Right lung (tissue), 5 donors: ENCODE results near the gene IL17RC. TPM values are rescaled to one million over a fixed set of nuclear protein-coding genes. Genes with fewer than 3 reads are reported as not detected.
A peak's percentile ranks its signal among the peaks of the same experiment; 100 is the strongest.
"Not testable (repeated sequence)": the region's sequence is repeated elsewhere in the genome, so short reads cannot be mapped to it uniquely, and the experiment has no call there.

ENCODE experiments used
- DNase-seq, 2 donors: peaks; one replicate each; pipeline ENCODE4 v3.0.0-alpha.2; 2013
- polyA plus RNA-seq, 5 donors: library from polyadenylated mRNA; unstranded; fragments of 120-200 nt; gene quantifications; one replicate each; pipeline versions ENCODE4 v1.2.1 to v1.2.3, GENCODE V29; 2013; ENCODE audit warnings: inconsistent platforms in 1 of 5, low replicate concordance in 1 of 5; ENCODE audit not compliant: insufficient read length in 5 of 5, insufficient read depth in 1 of 5

The IL17RC gene
- polyA plus RNA-seq, 5 donors = 39.8 to 56.1 (median 42.6) TPM

DNA sequence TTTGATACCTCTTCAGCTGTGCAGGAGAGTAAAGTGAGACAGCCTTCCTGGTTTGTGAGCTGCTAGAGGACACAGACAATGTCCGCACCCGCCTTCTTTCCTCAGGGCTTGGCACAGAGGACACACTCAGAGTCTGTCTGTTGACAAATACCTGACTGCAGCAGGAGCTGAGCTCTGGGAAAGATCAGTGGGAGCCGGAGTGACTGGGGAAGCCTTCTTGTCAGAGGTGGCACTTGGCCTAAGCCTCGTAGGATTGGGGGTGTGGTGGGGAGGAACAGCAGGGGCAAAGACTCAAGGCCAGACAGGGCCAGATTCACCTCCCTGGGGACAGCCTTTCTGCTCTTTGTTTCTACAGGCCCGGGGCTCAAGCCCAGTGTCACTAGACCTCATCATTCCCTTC is 3.3 kb upstream of the IL17RC start:
- DNase-seq = no peak

- no peak for DNase-seq
These were observed 2.9 kb upstream of the IL17RC start for GRCh38 chr3:9914011-9914410.

DNA sequence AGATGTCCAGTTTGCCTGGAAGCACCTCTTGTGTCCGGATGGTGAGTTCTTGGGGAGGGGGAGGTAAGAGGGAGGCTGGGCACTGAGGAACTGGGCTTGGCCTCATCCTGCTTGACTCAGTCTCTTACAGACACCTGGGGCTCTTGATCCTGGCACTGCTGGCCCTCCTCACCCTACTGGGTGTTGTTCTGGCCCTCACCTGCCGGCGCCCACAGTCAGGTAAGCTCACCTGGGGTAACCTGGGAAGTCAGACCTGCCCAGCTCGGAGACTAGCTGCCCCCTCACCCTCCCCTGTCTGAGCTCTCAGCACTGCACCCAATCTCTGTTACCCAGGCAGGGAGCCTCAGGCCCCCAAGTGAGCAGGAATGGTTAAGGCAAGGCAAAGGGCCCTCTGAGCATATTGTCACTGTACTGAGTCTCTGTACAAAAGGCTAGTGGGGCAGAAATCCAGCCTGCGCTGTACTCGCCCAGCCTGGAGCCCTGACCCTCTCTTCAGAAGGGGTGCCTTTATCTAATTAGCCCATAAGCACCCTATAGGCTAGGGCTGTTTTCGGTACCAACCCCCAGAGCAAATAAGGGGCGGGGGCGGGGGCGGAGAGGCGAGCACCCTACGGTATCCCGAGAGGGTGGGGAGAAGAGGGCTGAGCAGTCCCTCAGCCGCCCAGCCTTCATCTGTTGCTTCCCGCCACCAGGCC is 2.2 kb upstream of the IL17RC start:
- no peak for DNase-seq

DNA sequence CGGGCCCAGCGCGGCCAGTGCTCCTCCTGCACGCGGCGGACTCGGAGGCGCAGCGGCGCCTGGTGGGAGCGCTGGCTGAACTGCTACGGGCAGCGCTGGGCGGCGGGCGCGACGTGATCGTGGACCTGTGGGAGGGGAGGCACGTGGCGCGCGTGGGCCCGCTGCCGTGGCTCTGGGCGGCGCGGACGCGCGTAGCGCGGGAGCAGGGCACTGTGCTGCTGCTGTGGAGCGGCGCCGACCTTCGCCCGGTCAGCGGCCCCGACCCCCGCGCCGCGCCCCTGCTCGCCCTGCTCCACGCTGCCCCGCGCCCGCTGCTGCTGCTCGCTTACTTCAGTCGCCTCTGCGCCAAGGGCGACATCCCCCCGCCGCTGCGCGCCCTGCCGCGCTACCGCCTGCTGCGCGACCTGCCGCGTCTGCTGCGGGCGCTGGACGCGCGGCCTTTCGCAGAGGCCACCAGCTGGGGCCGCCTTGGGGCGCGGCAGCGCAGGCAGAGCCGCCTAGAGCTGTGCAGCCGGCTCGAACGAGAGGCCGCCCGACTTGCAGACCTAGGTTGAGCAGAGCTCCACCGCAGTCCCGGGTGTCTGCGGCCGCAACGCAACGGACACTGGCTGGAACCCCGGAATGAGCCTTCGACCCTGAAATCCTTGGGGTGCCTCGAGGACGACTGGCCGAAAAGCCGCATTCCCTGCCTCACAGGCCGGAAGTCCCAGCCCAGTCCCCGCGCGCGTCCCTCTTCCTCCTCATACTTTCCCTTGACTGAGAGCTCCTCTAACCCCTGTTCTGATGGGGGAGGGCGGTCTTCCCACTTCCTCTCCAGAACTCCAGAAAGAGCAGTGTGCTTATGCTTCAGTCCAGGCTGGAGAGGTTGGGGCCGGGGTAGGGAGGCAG is 1.4 kb upstream of the IL17RC start:
- peak in 1 of 2 donors; percentile 66 for DNase-seq

DNA sequence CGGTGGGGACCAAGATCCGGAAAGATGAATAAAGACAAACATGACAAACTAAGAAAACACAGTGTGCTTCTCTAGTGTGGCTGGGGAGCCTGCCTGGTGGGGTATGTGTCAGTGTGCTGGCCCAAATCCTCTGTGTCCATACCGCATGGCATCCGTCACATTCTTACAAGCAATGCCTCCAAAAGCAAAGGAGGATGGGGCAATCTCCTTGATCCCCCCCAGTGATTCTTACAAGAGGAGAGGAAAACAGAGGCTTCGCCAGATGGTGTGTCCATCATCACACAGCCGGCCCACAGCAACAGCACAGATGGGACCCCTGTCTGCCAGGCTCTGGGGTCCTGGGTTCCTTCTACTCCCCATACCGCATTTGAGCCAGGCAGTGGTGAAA is 558 bp upstream of the IL17RC start:
- no peak for DNase-seq

DNA sequence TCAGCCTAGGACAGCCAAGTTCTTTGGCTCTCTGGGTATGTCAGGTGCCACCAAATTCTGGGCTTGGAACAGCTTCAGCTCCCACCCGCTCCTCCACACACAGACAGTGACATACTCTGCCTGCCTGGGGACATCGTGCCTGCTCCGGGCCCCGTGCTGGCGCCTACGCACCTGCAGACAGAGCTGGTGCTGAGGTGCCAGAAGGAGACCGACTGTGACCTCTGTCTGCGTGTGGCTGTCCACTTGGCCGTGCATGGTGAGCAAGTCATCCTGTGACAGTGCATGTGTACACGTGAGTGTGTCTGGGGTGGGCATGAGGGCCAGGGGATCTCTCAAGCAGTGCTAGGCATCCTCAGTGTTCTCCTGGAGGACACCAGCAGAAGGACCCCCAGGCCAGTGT is 922 bp downstream of the IL17RC start:
- no peak for DNase-seq

GRCh38 chr3:9918261-9919038 is 1.6 kb downstream of the IL17RC start:
- no peak for DNase-seq

GRCh38 chr3:9928158-9928557 is 11.3 kb downstream of the IL17RC start:
- DNase-seq = no peak

GRCh38 chr3:9930804-9931418 is 14.0 kb downstream of the IL17RC start:
- DNase-seq = no peak

DNA sequence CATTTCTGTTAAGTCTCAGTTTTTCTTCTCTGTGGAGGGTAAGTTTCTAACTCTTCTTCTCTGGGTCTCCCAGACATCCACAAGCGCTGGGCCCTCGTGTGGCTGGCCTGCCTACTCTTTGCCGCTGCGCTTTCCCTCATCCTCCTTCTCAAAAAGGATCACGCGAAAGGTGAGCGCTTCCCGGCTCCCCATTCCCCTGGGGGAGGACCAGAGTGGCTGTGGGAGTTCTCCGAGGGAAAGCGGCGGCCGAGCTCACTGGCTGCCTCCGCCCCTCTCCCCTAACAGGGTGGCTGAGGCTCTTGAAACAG is 15.6 kb downstream of the IL17RC start:
- DNase-seq = no peak

- peak; percentile 75 to 77 for DNase-seq
These were observed 16.1 kb downstream of the IL17RC start for GRCh38 chr3:9932843-9933560.

DNA sequence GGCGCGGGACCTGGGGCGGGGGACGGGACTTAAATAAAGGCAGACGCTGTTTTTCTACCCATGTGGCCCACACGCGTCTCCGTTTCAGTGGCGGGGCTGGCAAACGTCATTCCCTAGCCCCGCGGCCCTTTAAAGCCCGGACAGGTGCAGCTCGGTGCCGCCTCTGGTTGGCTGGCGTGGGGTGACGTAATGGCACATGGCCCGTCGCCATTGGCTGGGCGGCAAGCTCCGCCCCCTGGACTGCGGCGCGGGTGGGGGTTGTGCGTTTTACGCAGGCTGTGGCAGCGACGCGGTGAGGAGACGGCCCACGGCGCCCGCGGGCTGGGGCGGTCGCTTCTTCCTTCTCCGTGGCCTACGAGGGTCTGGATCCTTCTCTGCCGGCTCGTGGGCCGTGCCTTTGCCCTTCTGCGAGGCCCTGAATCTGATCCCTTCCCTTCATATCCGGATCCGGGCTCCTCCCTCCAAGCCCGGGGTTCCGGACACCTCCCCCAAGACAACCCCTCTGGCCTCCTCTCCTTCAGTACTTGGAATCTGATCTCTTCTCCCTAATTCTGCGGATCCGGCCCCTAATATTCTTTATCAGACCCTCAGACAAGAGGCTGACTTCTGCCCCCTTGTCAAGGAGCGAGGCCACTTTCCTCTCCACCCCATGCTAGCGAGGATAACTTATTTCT is 16.8 kb downstream of the IL17RC start, which contains the start of gene CRELD1:
Gene CRELD1, plus strand, starts transcription at position 274 of the 674 bp plus-strand sequence. CDS start 605 bp downstream, outside the sequence.
- DNase-seq = peak; percentile 91 to 95

GRCh38 chr3:9934235-9934621 is 17.3 kb downstream of the IL17RC start:
- DNase-seq = no peak

DNA sequence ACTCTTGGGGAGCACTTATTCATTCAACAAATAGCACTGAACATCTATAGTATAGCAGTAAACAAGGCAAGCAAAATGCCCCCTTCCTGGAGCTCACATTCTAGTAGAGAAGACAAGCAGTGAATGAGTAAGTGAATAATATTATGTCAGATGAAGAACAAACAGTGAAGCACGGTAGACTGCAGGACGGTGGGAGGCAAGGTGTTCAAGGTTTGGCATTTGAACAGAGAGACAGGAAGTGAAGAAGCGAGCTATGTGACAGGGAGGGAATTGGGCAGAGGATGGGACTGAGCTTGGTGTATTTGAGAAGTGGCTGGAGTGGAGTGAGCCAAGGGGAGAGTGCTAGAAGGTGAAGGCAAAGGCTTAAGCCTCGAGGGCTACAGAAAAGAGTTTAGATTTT is 18.1 kb downstream of the IL17RC start:
- no peak for DNase-seq

GRCh38 chr3:9935966-9936510 is 19.1 kb downstream of the IL17RC start:
- no peak for DNase-seq

DNA sequence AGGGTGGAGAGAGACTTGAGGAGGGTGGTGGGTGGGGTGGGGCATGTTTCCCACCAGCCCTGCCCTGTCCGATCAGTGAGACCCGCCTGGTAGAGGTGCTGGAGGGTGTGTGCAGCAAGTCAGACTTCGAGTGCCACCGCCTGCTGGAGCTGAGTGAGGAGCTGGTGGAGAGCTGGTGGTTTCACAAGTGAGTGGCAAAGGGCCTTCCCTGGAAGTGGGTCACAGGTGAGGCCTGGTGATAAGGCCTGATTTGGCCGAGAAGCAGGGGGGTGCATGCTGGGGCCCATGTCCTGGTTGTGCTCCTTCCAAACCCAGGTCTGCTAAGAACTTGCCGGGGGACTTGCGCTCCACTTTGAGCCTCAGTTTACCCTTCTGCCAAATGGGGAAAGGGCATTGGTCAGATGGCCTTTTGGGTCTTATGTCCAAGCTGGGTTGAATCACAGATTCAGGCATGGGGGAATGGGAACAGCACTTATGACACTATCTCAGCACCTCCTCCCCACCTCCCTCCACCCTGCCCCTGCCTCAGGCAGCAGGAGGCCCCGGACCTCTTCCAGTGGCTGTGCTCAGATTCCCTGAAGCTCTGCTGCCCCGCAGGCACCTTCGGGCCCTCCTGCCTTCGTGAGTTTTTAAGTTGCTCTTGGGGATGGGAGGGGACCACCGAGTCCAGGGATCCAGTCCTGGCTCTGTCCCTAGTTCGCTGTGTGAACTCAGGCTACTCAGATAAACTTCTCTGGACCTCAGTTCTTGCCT is 20.8 kb downstream of the IL17RC start:
- DNase-seq = no peak

- DNase-seq = no peak
These were observed 22.1 kb downstream of the IL17RC start for GRCh38 chr3:9938966-9939365.

GRCh38 chr3:9939906-9940305 is 23.0 kb downstream of the IL17RC start:
- not testable (repeated sequence) for DNase-seq

DNA sequence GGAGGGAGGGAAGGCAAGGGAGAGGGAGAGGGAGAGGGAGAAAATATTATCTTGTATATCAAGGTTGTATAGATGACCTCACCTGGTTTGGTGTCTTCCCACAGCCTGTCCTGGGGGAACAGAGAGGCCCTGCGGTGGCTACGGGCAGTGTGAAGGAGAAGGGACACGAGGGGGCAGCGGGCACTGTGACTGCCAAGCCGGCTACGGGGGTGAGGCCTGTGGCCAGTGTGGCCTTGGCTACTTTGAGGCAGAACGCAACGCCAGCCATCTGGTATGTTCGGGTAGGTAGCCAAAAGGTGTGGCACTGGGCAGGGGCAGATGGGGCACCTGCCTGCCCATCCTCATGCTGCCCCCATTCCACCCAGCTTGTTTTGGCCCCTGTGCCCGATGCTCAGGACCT is 23.8 kb downstream of the IL17RC start:
- no peak for DNase-seq

GRCh38 chr3:9942164-9942563 is 25.3 kb downstream of the IL17RC start:
- DNase-seq = no peak
